ENCODE results near the gene CTIF.

Gene CTIF

DNA sequence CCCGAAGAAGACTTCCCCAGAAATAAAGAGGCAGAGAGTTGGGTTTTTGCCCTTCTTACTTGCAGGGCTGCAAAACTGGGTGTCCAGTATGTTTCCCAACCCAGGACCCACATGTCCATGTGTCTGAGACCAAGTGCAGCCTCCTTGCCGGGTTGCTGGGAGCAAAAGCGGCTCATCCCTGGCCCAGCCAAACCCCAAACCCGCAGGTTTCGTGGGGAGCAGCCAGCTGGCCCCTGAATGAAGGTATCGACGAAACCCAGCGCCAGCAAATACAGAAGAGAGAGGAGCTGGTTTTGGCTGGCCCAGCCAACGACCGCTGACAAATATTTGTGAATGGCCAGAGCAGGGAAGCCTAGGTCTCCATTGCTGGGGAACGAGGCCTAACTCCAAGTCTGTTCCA lies 214.9 kb downstream of the CTIF start:
- no peak for DNase-seq (ENCODE audit: low read depth)

DNA sequence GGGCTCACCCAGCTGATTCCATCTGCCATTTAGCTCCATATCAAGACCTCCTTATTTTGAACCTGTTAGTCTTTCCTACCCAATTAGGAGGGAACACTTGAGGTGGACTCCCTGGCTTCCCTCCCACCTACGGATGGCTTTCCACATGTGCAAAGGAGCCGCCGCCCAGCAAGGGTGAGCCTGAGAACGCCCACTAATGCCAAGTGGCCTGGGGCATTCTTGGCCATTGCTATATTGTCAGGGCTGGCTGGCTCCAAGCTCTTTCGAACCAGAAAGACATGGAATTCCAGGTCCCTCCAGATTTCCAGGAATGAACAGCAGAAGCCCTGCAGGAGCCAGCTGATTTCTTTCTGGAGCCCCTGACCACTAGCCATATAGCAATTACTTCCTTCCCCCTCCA lies 215.7 kb downstream of the CTIF start:
- DNase-seq (ENCODE audit: low read depth), result no peak

DNA sequence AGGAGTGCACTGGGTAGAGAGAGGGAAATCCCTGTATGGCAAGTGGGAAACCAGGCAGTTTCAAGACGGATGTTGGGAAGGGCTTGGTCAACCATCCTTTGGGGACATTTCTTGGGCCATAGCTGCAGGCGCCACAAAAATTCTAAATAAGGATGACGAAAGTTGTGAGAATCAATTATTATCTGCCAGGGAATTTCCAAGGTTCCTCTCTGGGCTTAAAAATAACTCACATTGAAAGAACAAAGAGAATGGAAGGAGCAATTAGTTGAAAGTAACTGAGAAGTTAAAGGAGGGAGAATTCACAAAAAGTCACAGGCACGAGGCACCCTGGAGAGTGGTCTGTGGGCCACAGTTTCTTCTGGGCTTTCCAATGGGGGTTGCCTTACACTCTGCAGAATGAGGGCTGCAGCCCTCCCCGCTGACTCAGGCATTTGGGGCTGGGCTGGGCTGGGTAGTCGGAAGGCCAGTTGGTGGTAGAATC lies 216.2 kb downstream of the CTIF start:
- no peak for DNase-seq (ENCODE audit: low read depth)

DNA sequence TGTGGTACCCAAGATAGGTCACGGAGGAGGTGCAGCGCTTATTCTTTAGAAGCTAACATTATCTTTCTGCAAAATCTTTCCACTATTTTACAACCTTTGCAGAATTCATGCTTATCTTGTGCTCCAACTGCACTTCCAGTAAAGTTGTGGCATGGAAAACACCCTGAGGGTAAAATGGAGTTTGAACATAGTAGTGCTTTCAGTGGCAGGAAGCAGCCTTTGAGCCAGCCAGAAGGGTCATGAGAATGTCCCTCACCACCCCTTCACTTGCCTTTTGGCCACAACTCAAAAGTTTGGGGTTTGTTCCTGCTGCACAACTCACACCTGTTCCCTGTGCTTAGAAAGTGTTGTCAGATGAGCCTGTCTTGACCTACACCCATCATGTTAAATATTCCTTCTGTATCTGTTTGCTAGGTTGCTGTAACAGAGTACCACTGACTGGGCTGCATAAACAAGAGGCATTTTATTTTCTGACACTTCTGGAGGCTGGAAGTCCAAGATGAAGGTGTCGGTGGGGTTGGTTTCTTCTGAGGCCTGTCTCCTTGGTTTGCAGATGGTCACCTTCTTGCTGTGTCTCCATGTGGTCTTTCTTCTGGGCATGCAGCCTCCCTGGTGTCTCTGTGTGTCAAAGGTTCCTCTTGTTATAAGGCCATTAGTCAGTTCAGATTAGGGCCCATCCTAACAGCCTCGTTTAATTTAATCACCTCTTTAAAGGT lies 217.8 kb downstream of the CTIF start:
- DNase-seq (ENCODE audit: low read depth), result no peak

DNA sequence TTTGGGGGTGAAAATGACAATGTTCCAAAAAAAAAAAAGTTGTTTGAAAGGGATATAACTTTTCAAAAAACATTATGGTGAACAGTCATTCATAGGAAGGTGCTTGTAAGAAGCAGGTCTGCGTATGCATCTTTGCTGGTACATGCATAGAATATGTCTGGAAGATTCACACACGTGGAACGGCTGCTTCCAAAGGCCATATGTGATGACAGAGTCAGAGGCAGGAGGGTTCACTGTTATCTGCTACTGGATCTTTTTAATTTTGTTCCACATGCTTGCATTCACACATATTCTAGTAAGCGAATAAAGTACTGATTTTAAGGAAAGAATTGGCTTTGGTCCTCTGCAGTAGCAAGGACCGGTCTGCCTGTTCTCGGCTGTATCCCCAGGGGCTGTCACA lies 218.5 kb downstream of the CTIF start:
- no peak for DNase-seq (ENCODE audit: low read depth)

DNA sequence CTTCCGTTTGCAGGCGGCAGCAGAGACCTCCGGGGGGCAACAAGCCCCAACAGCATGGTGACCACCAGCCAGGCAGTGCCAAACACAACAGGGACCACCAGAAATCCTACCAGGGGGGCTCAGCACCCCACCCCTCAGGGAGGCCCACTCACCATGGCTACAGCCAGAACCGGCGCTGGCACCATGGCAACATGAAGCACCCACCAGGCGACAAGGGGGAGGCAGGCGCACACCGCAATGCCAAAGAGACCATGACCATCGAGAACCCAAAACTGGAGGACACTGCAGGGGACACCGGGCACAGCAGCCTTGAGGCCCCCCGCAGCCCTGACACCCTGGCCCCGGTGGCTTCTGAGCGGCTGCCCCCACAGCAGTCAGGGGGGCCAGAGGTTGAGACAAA lies 219.1 kb downstream of the CTIF start:
- DNase-seq (ENCODE audit: low read depth), result no peak

DNA sequence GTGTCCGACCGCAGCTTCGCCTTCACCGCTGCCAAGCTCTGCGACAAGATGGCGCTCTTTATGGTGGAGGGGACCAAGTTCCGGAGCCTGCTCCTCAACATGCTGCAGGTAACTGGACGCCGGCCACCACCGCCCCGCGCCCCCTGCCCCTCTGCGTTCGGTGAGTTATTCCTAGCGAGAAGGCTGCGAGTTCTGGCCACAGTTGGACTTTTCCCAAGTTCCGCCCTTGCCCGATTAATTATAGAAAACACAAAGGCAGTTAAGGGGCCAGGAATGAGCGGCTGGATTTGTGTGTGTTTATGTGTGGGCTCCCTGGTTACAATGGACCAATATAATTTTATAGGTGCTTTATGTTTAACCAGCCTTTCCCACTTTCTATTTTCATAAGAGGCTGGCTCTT lies 222.8 kb downstream of the CTIF start:
- DNase-seq (ENCODE audit: low read depth), result no peak

DNA sequence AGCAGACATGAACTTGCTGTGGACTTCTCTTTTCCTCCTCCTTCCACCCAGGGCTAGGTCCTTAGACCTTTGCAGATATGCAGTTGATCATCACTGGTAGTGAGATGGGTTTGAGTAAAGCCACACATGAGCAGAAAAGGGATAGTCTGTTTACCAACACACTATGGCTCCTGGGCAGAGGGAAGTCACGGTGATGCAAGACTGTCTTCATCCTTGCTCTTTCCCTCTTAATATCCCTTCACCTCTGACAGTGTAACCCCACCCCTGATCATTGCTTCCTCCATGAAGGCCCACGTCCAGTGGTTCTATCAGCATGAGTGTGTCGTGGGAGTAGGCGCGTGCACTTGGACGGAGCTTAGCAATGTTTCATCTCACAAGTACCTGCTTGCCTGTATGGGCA lies 223.2 kb downstream of the CTIF start:
- DNase-seq (ENCODE audit: low read depth), result no peak

DNA sequence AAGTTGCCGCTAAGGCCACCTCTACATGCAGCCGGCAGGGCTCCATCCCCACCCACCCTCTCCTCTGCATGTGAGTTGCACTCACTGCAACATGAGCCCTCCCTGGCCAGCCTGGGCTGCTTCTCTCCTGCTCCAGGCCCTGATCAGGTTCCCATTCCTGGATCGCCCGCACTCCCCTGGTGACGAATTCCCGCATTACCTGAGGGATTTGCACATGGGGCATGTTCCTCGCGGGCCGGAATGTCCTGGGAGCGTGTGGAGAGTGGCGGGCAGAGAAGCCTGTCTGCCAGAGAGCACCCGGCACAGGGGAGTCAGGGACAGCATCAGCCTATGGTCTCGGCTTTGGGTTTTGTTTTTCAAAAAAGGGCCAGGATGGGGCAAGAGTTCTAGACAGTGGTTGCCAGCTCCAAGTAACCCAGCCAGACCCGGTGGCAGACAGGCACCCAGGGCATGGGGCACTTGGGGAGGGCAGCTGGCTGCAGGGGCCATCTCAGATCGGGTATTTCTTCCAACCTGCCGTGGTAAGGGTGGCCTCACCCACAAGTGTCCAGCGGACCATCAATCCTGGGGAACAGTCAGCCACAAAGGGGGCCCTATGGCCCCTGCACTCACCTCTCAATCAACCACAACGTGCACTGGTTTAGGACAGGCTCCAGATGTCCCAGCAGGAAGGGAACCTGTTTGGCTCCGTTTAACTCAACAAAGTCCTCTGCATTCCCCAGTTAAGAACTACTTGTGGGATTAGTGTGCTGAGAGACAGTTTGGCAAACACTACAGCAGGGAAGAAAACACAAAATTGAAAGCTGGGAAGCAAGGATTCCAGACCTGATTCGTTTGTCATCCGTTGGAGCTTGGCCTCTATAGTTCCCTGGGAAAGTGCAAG lies 224.2 kb downstream of the CTIF start:
- DNase-seq (ENCODE audit: low read depth), result no peak

DNA sequence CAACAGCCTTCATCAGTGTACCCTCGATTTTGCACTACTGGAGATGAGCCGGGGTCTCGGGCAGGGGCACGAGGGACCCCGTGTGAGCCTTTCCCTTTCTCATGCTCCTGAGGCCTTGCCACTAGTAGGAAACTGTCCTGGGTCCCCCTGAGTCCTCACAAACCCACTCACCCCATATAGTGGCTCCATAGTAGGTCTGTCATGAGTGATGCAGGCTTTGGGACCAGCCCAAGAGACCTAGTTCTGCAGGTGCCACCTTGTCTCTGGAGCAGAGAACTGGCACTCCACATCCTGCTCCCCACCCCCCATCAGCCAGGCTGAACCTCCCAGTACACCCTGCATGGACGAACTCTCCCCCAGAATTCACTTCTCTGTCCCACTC lies 224.9 kb downstream of the CTIF start:
- no peak for DNase-seq (ENCODE audit: low read depth)

DNA sequence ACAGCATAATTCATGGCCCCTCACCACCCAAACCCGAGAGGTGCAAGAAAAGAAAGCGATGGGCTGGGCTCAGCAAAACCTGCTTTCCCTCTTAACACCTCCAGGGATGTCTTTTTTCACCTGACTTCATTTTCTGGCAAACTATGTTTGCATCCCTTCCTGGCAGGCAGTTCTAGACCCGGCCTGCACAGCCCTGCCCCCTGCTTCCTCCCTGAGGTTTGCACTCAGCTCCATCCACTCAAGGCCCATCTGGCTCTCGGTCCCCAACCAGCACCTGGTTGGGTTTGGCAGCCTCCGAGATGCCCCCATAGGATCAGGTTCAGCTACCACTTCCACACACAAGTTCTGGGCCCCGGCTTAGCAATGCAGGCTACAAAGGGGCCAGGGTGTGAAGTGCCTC lies 226.2 kb downstream of the CTIF start:
- no peak for DNase-seq (ENCODE audit: low read depth)

DNA sequence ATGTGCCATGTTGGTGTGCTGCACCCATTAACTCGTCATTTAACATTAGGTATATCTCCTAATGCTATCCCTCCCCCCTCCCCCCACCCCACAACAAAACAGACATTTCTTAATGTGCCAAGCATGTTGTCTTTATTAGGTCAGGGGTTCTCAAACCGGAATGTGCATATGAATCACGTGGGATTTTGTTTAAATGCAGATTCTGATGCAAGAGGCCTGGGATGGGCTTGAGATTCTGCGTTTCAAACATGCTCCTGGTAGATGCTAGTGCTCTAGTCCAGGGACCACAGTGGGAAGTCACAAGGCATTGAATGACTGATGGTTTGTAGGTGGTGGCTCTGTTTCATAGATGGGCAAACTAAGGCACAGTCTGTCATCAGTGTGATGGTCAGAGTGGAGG lies 227.2 kb downstream of the CTIF start:
- no peak for DNase-seq (ENCODE audit: low read depth)

DNA sequence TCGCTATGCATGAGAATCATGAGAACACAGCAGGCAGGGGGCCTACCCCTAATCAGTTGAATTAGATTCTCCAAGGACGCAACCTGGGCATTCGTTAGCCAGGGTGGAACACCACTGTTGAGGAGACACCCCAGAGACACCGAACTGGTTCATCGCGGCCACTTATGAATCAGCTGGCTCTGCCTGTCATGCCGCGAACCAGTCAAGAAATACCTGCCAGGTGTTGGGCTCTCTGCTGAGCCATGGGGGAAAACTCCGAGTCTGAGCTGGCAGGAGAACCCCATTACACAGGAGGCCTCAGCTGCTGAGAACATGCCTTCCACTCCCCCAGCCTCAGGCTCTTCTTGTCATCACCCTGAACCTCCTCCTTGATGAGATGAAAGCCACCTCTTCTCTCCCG lies 227.7 kb downstream of the CTIF start:
- DNase-seq (ENCODE audit: low read depth), result no peak

DNA sequence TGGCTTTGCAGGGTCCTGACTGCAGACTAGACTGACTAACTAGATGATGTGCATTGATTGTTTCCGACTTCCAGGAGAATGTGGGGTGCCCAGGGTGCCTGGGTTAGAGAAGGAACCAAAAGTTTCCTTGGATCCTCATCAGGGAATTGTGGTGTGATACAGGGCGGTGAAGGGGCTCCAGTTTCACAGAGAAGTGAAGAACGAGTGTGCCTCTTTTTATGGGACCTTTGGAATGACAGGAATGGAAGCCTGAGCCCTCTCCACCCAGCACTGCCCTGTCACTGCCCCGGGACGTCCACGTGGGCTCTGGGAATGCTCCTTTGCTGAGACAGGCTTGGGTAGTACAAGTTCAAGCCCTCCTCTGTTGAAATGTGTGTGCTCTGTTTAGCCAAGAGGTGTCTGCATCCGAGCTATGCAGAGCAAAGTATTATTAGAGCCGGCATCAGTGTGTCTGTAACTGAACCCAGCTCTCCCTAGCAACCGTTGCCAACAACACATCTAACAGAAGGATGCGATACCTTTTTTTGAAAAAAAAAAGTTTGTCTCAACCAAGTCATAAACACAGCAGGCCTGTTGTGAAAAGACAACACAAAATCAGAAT lies 228.4 kb downstream of the CTIF start:
- no peak for DNase-seq (ENCODE audit: low read depth)

DNA sequence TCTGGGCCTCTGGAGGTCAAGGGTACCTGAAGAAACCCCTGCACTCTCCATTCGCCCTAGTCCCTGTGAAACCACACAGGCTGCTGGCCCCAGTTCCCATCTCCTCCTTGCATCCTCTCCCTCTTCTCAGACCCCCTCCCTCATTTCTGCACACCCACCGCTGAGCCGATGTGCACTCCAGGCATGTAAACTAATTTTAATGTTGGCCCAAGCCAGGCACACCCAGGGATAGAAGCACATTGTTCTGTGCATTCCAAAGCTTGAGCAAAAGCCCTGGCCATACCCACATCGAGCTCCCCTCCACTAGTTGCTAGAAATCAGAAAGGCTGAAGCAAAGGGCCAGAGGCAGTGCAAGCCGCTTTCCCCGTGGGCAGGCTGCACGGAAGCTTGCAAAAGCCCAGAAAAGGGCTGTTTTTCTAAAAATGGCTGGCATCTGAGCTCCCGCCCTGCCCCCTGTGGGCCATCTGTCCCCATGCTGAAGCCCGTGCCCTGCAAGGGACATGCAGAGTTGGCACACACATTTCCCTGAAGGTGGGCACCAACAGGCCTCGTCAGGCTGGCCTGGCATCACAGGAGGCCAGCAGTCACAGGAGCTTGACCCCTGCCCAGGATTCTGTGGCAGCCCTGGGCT lies 230.3 kb downstream of the CTIF start:
- no peak for DNase-seq (ENCODE audit: low read depth)

DNA sequence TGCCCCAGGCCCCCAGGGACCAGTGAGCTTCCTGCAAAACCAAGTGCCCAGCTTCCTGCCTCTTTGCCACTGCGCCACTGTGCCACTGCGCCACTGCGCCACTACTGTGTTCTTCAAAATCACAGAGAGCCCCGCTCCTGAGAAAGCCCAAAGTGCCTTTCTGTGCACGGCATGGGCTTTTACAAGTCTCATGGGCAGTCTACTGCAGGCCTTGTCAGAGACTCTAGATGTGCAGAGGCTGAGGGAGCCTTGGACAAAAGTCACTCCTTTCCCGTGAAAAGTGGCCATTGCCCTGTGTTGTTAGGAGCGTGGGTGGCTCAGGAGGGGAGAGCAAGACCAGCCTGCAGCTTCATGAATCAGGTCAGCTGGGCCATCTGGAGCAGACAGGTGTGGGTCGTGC lies 231.4 kb downstream of the CTIF start:
- no peak for DNase-seq (ENCODE audit: low read depth)

DNA sequence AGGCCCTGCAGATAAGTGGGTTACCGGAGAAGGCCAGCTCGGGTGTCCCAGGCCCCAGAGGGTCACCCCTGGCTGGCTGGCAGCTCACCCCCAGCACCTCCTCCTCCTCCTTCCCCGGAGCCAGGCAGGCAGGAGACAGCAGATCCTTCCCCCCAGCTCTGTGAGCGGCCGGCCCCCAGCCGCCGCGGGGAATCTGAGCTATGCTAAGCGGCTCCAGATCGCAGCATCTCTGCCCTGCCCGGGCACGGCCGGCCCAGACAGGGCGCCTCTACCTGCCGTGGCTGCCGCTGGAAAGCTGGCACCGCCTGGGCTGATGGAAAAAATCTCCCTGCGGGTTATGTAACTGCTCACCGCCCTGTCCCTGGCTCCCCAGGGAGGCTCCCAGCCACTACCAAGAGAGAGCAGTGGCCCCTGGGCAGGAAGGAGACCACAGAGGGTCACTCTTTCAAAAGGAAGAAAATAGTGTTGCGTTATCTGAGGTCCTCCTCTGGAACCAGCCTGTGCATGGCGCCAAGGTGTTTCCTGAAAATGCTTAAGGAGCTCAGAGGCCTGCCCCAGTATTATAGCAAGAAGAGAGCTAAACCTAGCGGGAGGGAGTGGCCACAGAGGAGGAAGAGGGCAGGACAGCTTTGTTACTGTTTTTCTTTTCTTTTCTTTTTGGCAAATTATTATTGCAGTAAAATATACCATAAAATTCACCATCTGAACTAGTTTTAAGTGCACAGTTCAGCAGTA lies 233.0 kb downstream of the CTIF start:
- no peak for DNase-seq (ENCODE audit: low read depth)

DNA sequence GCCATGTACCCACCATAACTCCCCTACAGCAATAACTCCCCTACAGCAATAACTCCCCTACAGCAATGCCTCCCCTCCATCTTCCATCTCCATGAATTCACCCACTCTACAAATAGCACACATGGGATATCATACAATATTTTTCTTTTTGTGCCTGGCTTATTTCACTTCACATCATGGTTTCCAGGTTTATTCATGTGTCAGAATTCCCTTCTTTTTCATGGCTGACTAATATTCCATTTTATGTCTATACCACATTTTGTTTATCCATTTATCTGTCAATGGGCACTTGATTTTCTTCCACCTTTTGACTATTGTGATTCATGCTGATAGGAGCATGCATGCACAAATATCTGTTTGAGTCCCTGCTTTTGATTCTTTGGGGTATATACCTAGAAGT lies 233.6 kb downstream of the CTIF start:
- no peak for DNase-seq (ENCODE audit: low read depth)

DNA sequence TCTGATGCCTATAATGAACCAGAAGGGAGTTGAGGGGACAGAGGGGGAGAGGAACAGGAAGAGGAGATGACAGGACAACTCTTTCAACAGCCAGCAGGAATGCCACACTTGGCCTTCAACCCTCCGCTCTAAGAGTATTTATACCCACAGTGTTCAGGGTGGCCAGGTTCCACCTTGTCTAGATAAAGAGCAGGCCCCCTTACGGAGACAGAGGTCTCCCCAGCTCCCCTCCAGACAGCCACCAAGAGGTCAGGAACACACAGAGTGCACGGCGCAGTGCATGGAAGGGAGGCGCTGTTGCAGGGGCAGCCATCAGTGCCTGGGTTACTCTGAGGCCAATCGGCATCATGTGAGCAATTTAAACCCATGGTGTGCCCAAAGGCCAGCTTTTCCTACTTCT lies 235.0 kb downstream of the CTIF start:
- DNase-seq (ENCODE audit: low read depth), result no peak

DNA sequence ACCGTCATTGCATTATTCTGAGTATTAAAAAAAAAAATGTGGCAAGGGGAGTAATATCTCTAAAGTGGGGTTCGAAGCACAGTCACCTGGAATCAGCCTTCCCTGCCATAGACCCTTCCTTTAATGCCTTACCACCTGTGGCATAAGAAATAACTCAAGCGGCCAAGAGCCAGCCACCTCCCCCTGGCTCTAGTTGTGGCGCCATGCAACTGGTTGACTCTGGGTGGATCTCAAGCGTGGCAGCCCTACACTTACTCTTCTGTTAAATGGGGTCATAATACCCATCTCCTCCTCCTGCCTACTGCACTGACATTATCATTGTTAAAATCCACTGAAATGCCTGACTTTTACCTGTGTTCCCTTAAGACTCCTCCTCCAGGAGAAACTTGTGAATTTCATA lies 236.1 kb downstream of the CTIF start:
- no peak for DNase-seq (ENCODE audit: low read depth)

DNA sequence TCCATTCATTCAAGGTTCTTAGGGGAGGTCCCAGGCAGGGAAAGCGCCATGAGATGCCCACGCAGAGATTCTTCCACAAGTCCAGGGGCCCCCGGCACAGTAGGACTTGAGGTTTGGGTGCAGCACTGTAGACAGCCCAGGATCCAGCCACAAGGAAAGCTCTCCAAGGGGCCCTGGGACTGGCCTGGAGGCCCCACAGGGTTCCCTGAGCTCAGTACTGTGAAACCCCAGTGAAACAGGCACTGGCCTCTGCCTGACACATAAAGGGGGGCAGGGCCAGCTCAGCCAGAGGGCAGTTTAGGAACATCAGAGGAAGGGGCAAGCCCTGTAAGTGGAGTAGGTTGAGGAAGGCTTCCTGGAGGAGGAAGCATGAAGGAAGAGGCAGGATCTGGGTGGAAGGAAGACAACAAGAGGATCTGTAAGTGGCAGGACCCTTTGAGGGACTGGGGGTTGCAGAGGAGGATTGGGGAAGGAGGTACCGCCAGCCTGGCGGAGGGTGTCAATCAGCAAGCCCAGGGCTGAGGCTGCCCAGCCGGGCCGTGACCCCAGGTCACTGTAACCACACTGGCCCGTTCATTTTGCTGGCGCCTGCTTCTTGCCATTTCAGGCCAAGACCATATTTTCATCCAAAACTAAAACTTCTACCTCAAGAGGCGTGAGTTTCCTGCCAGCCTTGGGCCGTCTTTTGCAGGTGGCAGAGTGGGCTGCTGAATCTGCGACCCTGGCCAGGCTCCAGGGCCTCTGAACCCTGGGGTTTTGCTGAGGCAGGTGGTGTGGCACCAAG lies 236.7 kb downstream of the CTIF start:
- no peak for DNase-seq (ENCODE audit: low read depth)
